ENCODE results near the gene ANKRD33. TPM values are rescaled to one million over a fixed set of nuclear protein-coding genes. Genes with fewer than 3 reads are reported as not detected.

ANKRD33 gene
- total RNA-seq, 6 donors from 2014 or later, result not detected

DNA sequence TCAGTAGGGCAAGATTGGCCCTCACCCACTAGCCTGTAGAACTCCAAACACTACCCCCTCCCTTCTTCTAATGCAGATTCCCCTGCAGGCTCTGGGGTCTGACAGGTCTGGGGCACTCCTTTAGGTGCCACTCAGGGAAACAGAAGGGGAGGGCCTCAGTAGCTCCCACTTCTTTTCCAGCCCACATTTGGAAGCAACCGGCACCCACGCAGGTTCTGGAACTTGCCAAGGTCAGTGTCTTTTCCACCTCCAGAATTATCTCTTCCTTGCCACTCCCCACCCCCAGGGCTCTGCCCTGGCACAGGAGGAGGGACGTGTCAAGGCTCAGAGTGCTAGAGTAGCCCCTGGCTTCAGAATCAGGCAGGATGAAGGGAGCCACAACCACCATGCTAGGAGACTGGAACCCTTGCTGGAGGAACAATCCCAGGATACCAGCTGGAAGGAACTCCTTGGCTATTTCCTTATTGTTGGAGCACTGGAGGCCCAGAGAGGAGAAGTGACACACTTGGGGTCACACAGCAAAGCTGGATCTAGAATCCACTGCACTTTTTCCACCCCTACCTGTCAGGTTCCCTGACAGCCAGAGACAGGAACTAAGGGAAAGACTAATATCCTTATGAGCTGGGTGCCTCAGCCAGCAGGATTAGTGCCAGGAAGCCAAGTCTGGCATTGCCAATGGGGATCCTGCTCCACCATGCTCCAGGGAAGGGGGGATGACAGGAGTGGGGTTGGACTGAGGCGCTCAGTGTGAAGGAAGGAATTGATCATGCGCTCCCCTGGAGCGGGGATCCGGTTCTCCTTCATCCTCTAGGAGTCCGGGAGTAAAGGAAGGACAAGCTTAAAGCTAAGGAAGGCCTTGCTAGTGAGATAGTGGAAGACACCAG, 37.6 kb upstream of the ANKRD33 start:
- H3K27ac ChIP-seq, result peak overlapping the region; percentile 5 to 85 (median 75)
- no peak for ATAC-seq (ENCODE audit: low FRiP score in 2 of 2)
- H3K36me3 ChIP-seq, result no peaks in the 10 kb centered on the region
- H3K4me1 ChIP-seq, result peaks cover 33 to 56% (median 39%) of the 10 kb centered on the region in 4 donors
- no peak for TF ChIP-seq EP300 (IDR thresholded peaks at IDR 0.05)
- TF ChIP-seq POLR2A (IDR thresholded peaks at IDR 0.05), result no peak
- no peak for TF ChIP-seq POLR2AphosphoS5 (IDR thresholded peaks at IDR 0.05)
- TF ChIP-seq, protein P1, sequence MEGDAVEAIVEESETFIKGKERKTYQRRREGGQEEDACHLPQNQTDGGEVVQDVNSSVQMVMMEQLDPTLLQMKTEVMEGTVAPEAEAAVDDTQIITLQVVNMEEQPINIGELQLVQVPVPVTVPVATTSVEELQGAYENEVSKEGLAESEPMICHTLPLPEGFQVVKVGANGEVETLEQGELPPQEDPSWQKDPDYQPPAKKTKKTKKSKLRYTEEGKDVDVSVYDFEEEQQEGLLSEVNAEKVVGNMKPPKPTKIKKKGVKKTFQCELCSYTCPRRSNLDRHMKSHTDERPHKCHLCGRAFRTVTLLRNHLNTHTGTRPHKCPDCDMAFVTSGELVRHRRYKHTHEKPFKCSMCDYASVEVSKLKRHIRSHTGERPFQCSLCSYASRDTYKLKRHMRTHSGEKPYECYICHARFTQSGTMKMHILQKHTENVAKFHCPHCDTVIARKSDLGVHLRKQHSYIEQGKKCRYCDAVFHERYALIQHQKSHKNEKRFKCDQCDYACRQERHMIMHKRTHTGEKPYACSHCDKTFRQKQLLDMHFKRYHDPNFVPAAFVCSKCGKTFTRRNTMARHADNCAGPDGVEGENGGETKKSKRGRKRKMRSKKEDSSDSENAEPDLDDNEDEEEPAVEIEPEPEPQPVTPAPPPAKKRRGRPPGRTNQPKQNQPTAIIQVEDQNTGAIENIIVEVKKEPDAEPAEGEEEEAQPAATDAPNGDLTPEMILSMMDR (IDR thresholded peaks at IDR 0.05), result no peak
- no peaks in the 10 kb centered on the region for H3K9me3 ChIP-seq
- H3K27me3 ChIP-seq, result peaks cover 0 to 34% (median 24%) of the 10 kb centered on the region in 4 donors
- 79 to 89% methylated on average over 8 of the region's 8 CpGs for WGBS, 2 donors
- DNase-seq, result no peak
- no peak overlapping the region for H3K4me3 ChIP-seq

DNA sequence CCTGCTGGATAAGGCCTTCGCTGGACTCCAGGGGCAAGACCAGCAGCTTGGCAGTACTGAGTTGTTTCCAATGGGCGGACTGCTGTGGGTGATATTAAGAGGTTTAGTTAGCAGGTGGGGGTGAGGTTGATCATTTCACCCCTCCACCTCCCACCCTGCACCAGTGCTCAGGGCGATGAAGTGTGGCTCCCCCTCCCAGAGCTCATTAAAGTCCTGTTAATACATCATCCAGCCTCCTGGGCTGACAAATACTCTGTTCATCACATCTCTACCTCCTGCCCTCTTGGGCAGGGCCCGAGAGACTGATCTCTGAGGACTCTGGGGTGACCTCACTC, 37.0 kb upstream of the ANKRD33 start:
- 75 to 95% methylated on average over 2 to 4 of the region's 4 CpGs for WGBS, 2 donors
- Histone ChIP-seq H3K4me1 (peaks cover 33 to 61% (median 44%) of the 10 kb centered on the region in 4 donors), H3K9me3 (no peaks in the 10 kb centered on the region), H3K36me3 (no peaks in the 10 kb centered on the region), H3K27ac (peak overlapping the region in 3 of 4 donors; percentile 39 to 85 (median 81)), H3K27me3 (peaks cover 0 to 31% (median 23%) of the 10 kb centered on the region in 4 donors), H3K4me3 (no peak overlapping the region)
- TF ChIP-seq POLR2A (IDR thresholded peaks at IDR 0.05), result no peak
- no peak for TF ChIP-seq EP300 (IDR thresholded peaks at IDR 0.05)
- TF ChIP-seq, protein P1 (IDR thresholded peaks at IDR 0.05), result no peak
- no peak for TF ChIP-seq POLR2AphosphoS5 (IDR thresholded peaks at IDR 0.05)
- no peak for DNase-seq
- ATAC-seq (ENCODE audit: low FRiP score in 2 of 2), result no peak

DNA sequence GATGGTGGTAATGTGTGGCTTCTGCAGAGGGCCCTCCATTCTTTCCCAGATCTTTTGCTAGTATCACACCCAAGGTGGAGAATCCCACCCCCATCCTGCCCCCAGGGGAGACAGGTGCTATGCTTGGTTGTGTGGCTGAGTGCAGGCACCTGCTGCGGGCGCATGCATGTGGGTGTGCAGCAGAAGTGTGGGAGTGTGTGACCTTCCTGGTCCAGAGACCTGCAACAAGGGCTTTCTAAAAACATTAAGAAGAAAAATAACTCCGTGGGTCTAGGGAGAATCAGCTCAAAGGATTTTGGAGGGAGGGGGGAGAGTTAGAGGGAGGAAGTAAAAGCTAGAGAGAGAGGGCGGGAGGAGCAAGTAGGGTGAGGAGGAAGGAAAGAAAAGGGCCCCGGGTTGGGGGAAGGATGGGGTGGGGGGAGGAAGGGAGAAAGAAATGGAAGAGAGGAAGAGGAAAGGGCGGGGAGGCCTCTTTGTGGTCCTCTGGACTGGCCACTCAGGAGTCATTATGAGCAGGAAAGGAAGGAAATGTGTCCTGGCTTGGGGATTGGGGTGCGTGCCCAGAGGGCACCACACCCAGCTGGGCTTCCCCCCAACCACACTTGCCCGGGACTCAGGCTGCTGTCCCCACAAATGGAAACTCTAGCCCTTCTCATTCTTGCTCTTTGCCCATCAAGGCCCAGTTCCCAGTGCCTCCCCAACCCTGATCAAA, 36.3 kb upstream of the ANKRD33 start:
- Histone ChIP-seq H3K27ac (peak overlapping the region in 3 of 4 donors; percentile 39 to 85 (median 81)), H3K4me3 (no peak overlapping the region), H3K27me3 (peaks cover 0 to 27% (median 20%) of the 10 kb centered on the region in 4 donors), H3K9me3 (no peaks in the 10 kb centered on the region), H3K4me1 (peaks cover 30 to 59% (median 43%) of the 10 kb centered on the region in 4 donors), H3K36me3 (no peaks in the 10 kb centered on the region)
- ATAC-seq (ENCODE audit: low FRiP score in 2 of 2) (no peak), DNase-seq (no peak)
- 31 to 36% methylated on average over 8 of the region's 8 CpGs for WGBS, 2 donors
- TF ChIP-seq EP300 (IDR thresholded peaks at IDR 0.05), result no peak

DNA sequence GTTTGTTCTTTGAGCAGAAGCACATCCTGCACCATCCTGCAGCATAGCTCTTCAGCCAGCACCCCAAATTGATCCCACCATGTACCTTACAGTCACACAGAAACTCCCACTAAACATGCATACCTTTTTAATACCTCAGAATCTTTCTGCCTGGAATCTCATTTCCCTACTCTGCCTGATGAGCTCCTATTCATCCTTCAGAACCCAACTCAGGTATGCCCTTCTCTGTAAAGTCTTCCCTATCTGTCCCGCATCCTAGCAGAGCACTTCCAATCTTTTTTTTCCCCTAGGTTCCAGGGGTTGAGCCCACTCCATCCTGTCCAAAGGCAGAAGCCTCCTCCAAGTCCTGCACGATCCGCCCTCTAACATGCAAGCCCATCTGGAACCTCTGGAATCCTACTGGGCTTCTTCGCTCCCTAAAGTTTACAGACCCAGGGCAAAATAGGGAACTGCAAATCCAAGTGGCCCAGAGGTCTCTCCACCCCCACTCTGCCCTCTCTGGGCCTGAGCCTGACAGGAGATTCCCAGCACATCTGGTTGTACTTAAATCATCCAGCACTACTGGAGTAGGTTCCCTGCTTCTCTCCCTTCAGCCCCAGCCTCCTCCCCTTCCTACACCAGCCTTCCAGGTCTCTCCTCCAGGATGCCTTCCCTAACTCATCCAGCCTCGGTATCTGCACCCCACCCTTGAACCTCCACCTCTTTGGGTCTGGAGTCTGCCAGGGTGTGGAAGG, 35.3 kb upstream of the ANKRD33 start:
- no peak for TF ChIP-seq EP300 (IDR thresholded peaks at IDR 0.05)
- TF ChIP-seq POLR2AphosphoS5 (IDR thresholded peaks at IDR 0.05), result no peak
- TF ChIP-seq POLR2A (IDR thresholded peaks at IDR 0.05), result no peak
- TF ChIP-seq, protein P1 (IDR thresholded peaks at IDR 0.05), result no peak
- H3K36me3 ChIP-seq, result no peaks in the 10 kb centered on the region
- H3K27me3 ChIP-seq, result peaks cover 0 to 17% (median 13%) of the 10 kb centered on the region in 4 donors

More for the DNA sequence above, 35.3 kb upstream of the ANKRD33 start:
- no peak for DNase-seq
- H3K27ac ChIP-seq, result peak overlapping the region in 1 of 4 donors; percentile 81
- ATAC-seq (ENCODE audit: low FRiP score in 2 of 2), result no peak
- H3K4me3 ChIP-seq, result no peak overlapping the region
- peaks cover 20 to 49% (median 36%) of the 10 kb centered on the region in 4 donors for H3K4me1 ChIP-seq
- no peaks in the 10 kb centered on the region for H3K9me3 ChIP-seq
- 89 to 90% methylated on average over 5 of the region's 5 CpGs for WGBS, 2 donors
